IPS DF 6.9 (cell line): Measurements from ENCODE around the gene MED6.

Experiments
- DNase-seq: peaks from one replicate; pipeline ENCODE4 v3.0.0-alpha.2; 2013; ENCODE audit warnings: low read depth, low spot score
- H3K27ac ChIP-seq: one replicate; pipeline ENCODE4 v1.5.1; 2013; ENCODE audit warnings: low read length, control low read depth
- H3K27me3 ChIP-seq: 2 replicates; pipeline ENCODE4 v1.6.1; 2013; ENCODE audit warnings: mild to moderate bottlenecking, low read length; ENCODE audit not compliant: control insufficient read depth, insufficient read depth
- H3K36me3 ChIP-seq: 2 replicates; pipeline ENCODE4 v1.6.1; 2013; ENCODE audit warnings: low read length; ENCODE audit not compliant: control insufficient read depth, insufficient read depth
- H3K4me1 ChIP-seq: 2 replicates; pipeline ENCODE4 v1.6.1; 2013; ENCODE audit warnings: low read length; ENCODE audit not compliant: control insufficient read depth, insufficient read depth
- H3K4me3 ChIP-seq: 2 replicates; pipeline ENCODE4 v1.5.1; 2013; ENCODE audit warnings: mild to moderate bottlenecking, low read length
- H3K9me3 ChIP-seq: 2 replicates; pipeline ENCODE4 v1.6.1; 2013; ENCODE audit warnings: low read length, inconsistent platforms; ENCODE audit not compliant: control insufficient read depth, insufficient read depth
- WGBS: extraction: QIAGEN DNeasy Blood & Tissue Kit; methylation state at CpG from one replicate; pipeline ENCODE4 v1.1.7; 2013; ENCODE audit warnings: mixed read lengths, missing lambda C conversion rate; ENCODE audit not compliant: insufficient read length, insufficient coverage; 5-methylcytosine and 5-hydroxymethylcytosine counted together

MED6 gene

DNA sequence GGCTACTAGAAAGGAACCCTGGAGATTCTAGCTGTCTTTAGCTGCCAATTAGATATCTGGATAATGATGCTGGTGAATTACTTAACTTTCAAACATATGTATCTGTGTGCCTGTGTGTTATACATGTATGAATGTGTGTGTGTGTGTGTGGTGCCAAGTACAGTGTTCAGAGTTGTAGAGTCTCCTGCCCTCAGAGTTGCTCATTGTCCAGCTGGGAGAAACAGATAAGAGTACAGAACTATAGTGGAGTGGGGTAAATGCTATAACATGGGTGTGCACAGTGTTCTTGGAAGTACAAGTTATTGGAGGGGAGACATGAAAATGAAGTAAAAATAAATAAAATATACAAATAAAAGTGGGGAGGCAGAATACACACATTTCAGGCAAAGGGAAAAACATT lies 42.1 kb downstream of the MED6 start:
- no peak overlapping the region for H3K4me3 ChIP-seq
- no peaks in the 10 kb centered on the region for H3K4me1 ChIP-seq
- H3K27me3 ChIP-seq: no peaks in the 10 kb centered on the region
- no peaks in the 10 kb centered on the region for H3K36me3 ChIP-seq
- no peak for DNase-seq
- H3K9me3 ChIP-seq: peaks cover 3% of the 10 kb centered on the region; the same call in 1 of the 2 replicates
- no peak overlapping the region for H3K27ac ChIP-seq

- Histone ChIP-seq H3K27me3 (no peaks in the 10 kb centered on the region), H3K27ac (no peak overlapping the region), H3K9me3 (no peaks in the 10 kb centered on the region), H3K4me3 (no peak overlapping the region), H3K36me3 (no peaks in the 10 kb centered on the region), H3K4me1 (no peaks in the 10 kb centered on the region)
- DNase-seq: no peak
- no CpG with 5 or more reads among the region's 19 CpGs for WGBS
Observed at GRCh38 chr14:70555890-70556289, 44.6 kb downstream of the MED6 start.

GRCh38 chr14:70538087-70538486 lies 62.4 kb downstream of the MED6 start:
- Histone ChIP-seq H3K27ac (no peak overlapping the region), H3K4me3 (no peak overlapping the region), H3K36me3 (no peaks in the 10 kb centered on the region), H3K4me1 (no peaks in the 10 kb centered on the region), H3K27me3 (no peaks in the 10 kb centered on the region), H3K9me3 (peaks cover 5% of the 10 kb centered on the region; the same call in 1 of the 2 replicates)
- no CpG with 5 or more reads among the region's 5 CpGs for WGBS
- no peak for DNase-seq

DNA sequence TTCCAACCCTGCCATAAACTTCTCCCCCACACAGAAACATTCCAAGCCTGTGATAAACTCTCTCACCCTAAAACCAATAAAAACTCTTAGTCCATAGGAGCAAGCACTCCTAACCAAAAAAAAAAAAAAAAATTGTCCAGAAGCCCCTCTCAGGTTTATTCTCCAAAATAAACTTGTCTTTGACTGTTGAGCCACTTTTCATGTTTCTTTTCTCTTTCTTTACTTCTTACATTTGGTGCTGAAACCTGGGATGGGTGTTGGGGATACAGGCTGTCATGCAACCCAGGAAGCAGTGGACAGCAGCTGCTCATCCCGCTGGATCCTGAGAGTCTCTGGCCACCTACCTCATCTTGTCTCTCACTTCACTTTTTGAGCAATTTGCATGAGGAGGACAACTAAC lies 63.6 kb downstream of the MED6 start:
- H3K4me3 ChIP-seq: no peak overlapping the region
- peaks cover 5% of the 10 kb centered on the region; the same call in 1 of the 2 replicates for H3K9me3 ChIP-seq
- no peak overlapping the region for H3K27ac ChIP-seq
- DNase-seq: no peak
- H3K4me1 ChIP-seq: no peaks in the 10 kb centered on the region
- no peaks in the 10 kb centered on the region for H3K27me3 ChIP-seq
- no CpG with 5 or more reads among the region's 1 CpG for WGBS
- H3K36me3 ChIP-seq: no peaks in the 10 kb centered on the region

GRCh38 chr14:70534904-70535303 lies 65.6 kb downstream of the MED6 start, which contains the start of gene ADAM20:
Gene ADAM20 (minus strand): TSS chr14:70535004. CDS start chr14:70524757, 10,247 bp downstream.
- DNase-seq: no peak
- Histone ChIP-seq H3K4me3 (no peak within 1 kb of the TSS), H3K36me3 (no peaks in the 10 kb centered on the region), H3K27me3 (no peaks in the 10 kb centered on the region), H3K4me1 (no peaks in the 10 kb centered on the region), H3K9me3 (peaks cover 5% of the 10 kb centered on the region; the same call in 1 of the 2 replicates), H3K27ac (no peak within 1 kb of the TSS)
